NCI-H2196 (cell line): Measurements from ENCODE around the gene ZNF292.
"Not testable (repeated sequence)": the region's sequence is repeated elsewhere in the genome, so short reads cannot be mapped to it uniquely, and the experiment has no call there.

Source experiments
- DNase-seq: peaks from one replicate; lab custom pipeline; 2025; ENCODE audit not compliant: unreplicated experiment; lab: John Stamatoyannopoulos, UW

ZNF292 gene

DNA sequence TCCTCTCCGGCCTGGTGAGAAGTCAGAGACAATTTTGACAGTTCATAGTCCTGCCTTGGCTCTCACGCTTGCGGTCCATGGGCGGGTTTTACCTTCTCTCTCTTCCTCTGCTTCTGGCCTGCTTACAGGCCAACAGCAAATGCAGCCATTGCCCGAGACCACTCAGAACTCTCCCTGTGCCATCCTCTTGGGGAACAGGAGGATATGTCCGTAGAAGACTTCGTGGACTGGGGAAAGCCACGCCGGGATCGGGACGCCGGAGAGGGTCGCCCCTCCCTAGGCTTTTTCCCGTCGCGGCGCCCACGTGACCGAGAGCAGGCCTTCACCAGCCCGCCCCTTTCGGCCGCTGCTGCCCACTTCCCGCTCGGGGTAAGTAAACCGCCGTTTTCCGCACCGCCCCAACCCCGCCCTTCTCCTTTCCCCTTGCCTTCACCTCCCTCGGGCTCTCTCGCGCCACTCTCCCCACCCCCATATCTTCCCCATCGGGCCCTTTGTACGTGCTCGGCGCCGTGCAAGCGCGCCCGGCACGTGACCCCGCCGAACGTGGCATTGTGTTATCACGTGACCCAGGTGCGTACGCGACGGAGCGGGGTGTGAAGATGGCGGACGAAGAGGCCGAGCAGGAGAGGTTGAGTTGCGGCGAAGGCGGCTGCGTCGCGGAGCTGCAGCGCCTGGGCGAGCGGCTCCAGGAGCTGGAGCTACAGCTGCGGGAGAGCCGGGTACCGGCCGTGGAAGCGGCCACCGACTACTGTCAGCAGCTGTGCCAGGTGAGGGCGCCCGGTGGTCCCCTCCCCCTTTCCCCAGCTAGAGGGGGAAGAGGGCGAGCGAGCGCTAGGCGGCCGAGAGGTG lies at the start of gene ZNF292:
ZNF292 (plus strand) TSS at position 573 of the 849 bp plus-strand sequence; CDS start at position 600, 27 bp downstream.
- peak; percentile 98 for DNase-seq

DNA sequence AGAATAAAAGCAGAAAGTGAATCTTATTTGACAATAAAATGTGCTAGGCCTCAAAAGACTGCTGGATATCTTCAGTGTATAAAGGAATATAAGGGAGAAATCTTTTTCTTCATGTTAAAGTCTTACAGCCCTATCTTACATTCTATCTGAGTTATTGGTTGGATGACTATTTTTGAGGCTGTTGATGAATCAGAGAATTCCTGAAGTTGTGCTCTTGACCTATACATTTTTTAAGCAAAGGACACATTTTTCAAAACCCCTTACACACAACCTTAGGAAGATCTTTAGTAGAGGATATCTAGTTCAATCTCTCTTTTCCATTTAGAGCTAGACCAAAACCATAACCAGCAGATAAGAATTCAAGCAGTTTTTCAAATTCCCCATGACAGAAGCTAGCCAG lies 49.5 kb upstream of the ZNF292 start:
- DNase-seq, result no peak

DNA sequence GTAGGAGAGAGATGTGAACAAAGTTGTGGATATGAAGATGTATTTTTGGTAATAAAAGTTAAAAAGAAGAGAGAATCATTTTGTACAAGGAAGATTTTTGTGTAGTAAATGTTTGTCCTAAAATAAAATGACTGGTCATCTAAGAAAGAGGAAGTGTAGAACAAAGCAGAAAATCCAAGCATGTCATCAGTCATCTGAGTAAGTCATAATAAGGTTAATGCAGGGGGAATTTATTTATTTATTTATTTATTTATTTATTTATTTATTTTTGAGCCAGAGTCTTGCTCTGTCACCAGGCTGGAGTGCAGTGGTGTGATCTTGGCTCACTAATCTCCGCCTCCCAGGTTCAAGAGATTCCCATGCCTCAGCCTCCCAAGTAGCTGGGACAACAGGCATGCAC lies 44.7 kb upstream of the ZNF292 start:
- no peak for DNase-seq

DNA sequence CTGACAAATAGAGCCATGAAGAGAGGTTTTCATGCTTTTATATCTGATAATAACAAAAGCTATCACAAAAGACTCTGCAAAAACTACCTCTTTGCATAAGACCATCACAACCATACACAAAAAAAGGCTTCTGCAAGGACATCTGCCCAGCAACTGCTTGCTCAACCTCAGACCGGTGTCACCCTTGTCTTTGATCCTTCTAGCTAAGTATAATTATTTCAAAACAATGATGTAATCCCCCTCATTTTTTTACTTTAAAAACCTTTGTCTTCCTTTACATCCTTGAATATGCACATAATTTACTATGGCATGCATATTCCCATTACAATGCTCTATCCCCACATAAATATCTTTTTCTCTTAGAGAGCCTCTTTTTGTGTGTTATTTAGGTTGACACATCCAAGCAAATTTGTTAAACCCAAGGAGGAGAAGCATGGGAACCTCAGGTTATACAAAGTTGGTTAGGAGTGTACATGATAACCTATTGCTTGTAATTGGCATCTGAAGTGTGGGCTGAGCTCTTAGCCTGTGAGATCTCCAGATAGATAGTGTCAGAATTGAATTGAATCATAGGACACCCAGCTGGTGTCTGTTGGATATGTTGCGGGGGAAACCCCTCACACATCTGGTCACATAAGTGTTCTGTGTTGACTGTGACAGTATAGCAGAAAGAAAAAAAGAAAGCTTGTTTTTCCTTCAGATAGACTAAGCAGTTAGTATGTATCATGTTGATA lies 39.8 kb upstream of the ZNF292 start:
- DNase-seq, result no peak

DNA sequence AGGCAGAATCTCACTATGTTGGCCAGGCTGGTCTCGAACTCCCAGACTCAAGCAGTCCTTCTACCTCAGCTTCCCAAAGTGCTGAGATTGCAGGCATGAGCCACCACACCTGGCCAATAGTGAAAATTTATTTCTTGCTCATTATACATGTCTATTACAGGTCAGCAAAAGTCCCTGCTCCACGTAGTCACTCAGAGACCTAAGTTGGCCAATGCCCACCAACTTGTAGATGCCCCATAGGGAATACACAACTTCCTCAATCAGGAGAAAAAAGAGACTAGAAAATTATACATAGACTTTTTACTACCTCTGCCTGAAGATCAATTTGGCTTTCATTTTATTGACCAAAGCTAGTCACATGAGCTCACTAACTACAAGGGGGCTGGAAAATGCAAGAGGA lies 38.4 kb upstream of the ZNF292 start:
- DNase-seq, result no peak

DNA sequence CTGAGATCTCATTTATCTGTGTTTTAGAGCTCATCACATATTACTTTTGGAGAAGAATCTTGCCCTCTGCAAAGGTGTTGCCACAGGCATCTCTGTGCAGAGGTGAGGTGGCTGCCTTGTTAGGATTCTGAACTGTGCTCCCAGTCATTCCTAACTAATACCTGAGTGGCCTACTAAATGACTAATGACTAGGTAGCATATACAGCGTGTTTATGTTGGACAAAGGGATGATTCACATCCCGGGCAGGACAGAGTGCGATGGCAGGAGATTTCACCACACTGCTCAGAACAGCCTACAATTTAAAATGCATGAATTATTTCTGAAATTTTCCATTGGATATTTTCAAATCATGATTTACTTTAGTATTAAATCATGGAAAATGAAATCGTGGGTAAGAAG lies 37.3 kb upstream of the ZNF292 start:
- DNase-seq, result no peak

DNA sequence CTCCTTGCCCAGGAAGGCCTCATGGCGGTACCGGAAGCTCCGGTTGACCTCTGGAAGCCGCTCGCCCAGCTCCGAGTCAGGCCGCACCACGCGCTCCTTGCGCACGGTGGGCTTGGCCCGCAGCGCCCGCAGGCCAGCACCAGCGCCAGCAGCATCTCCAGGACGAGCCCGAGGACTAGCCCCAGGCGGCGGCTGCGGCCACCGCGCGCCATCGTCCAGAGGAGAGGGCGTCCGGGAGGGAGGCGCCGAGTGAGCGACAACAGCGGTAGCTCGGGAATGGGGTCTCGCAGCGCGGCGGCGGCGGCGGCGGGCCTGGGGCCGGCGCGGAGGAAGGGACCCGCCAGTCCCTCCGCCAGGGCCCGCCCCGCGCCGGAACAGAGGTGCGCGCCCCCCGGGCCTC lies 32.9 kb upstream of the ZNF292 start:
- no peak for DNase-seq

DNA sequence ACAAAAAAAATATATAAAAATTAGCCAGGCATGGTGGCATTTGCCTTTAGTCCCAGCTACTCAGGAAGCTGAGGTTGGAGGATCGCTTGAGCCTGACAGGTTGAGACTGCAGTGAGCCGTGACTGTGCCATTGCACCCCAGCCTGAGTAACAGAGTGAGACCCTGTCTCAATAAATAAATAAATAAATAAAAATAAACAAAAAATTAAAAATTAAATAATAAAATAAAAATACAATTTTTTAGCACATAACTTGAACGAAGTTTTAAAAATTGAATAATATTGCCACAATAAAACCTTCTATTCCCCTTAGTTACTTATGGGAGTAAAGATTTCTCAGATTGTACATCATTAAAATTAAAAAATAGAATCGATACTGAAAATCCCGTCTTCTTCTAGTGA lies 31.3 kb upstream of the ZNF292 start:
- no peak for DNase-seq

DNA sequence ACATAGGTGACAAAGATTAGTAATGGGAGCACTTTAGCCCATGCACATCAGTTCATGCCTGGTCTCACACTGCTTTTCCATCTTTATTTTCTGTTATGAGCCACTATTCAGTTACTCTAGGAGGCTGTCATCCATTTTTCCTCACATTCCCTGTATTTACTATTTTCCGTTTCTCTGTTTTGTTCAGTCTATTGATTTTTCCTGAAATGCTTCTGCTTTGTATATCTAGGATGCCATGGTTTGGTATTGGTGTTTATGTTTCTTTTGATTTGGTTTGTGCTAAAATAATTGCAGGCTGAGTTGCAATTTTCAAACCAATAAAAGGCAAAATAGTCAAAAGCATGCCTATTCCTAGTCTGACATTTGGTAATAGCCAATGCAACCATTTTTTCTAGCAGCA lies 28.9 kb upstream of the ZNF292 start:
- no peak for DNase-seq

DNA sequence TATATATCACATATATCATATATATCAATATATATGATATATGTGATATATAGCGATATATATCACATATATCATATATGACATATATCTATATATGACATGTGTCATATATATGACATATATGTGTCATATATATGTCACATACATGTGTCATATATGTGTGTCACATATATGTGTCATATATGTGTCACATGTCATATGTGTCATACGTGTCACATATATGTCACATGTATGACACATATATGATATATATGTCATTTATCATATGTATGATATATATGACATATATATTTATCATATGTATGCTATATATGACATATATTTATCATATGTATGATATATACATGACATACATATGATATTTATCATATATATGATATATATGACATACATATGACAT lies 27.6 kb upstream of the ZNF292 start:
- no peak for DNase-seq

DNA sequence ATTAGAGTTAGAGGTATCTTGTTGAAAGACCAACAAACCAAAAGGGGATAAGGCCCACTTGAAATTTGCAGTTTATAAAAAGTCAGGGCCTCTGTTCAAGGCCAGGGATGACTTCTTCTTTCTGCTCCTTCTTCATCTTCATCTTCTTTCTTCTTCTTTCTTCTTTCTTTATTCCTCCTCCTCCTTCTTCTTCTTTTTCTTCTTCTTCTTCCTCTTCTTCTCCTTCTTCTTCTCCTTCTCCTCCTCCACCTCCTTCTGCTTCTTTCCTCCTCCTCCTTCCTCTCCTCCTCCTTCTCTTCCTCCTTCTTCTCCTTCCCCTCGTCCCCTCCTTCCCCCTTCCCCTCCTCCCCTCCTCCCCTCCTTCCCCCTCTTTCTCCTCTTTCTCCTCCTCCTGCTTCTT lies 18.4 kb upstream of the ZNF292 start:
- DNase-seq, result no peak

DNA sequence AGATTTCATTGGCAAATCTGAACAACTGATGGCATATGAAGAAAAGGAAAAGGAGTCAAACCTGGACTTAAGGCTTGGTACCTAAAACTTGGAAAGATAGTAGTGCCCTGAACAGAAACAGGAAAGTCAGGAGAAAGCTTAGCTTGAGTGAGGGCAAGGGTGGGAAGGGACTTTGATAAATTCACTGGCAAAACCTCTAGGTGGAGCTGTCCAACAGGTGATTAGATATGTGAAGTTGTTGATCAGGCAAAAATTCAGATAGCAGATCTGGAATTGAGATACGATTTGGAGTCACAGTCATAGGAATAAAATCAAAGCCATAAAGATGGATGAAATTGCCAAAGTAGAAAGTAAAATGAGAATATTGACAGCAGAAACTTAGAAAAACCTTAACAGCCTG lies 16.1 kb upstream of the ZNF292 start:
- peak; percentile 55 for DNase-seq

DNA sequence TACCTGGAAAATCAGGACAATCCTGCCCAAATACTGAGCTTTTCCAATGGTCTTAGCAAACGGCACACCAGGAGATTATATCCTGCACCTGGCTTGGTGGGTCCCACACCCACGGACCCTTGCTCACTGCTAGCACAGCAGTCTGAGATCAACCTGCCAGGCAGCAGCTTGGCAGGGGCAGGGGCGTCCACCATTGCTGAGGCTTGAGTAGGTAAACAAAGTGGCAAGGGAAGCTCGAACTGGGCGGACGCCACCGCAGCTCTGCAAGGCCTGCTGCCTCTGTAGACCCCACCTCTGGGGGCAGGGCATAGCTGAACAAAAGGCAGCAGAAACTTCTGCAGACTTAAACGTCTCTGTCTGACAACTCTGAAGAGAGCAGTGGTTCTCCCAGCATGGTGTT lies 15.4 kb upstream of the ZNF292 start:
- DNase-seq, result not testable (repeated sequence)

DNA sequence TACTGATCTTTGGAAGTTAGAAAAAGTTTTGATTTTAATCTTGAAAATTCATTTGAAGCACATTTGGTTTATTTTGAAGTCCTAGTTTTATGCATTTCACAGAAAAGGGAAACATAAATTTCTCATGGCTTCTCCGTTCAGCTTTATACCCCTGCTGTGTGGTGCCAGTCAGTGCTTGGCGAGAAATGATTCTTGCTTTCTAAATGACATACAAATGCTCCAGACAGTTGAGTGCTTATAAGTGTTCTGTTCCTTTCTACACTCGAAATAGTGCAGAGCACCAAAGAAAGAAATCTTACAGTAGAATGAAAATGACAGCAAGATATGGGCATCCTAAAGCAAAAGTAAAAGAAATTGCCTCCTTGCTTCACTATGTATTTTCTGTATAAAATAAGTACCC lies 9.0 kb upstream of the ZNF292 start:
- no peak for DNase-seq

DNA sequence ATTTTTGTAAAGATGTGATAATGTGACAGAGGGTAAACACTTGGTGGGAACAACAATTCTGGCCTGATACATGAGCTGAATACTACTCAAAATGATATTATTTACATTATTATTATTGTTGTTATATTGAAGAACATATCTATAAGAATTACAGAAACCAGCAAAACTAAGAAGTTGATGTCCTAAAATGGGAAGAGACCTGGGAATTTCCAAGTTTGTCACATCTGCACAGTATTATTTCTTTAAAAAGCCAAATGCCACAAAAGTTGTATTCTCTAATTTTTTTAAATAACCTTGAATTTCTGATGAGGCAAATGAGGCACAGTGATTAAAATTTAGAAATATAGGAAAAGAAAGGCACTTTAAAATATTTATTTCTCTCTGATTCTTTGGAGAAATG lies 5.0 kb upstream of the ZNF292 start:
- no peak for DNase-seq

DNA sequence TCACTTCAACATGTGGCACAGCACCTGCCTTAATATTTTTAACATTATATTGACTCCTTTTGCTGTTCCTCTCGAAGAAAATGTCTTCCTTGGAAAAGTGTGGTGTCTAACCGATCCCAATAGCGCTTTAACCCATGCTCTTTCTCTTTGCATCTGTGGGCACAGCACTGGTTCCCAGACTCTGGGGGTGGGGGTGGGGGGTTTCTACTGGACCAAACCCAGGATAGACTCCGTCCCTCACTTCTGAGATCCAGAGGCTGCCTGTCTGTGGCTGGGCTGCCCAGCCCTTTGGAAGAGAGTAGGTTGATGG lies 3.9 kb upstream of the ZNF292 start:
- no peak for DNase-seq

DNA sequence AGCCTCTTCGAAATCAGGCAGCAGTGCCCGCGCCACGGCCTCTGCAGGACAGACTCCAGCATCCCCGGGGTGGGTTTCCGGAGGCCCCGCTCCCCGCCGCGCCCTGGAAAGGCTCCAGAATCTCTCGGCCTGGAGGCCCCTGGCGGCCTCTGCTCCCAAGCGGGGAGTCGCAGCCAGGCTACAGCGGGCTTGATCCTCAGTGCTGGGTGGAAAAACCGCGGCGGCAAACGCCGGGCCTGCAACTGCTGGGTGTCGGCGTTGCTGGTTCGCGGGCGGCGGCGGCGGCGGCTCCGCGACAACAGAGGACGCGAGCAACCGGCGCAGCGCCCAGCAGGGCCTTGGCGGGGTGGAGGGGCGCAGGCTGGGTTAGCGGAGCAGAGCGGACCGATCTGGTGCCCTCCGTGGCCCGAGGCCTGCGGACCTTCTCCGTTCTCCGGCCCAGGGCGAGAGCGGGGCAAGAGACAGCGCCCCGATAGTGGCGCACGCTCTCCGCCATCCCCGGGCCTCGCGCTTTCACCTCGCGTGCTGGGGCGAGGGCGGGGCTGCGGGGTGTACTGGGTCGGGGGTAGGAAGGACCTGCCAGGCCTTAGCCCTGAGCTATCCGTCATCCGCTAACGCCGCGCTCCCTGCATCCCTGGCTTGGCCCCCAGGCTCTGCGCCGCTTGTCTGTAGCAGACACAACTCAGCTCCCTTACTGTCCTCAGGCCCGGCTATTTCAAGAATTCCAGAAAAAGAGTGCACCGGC lies 3.4 kb upstream of the ZNF292 start:
- DNase-seq, result peak; percentile 58

DNA sequence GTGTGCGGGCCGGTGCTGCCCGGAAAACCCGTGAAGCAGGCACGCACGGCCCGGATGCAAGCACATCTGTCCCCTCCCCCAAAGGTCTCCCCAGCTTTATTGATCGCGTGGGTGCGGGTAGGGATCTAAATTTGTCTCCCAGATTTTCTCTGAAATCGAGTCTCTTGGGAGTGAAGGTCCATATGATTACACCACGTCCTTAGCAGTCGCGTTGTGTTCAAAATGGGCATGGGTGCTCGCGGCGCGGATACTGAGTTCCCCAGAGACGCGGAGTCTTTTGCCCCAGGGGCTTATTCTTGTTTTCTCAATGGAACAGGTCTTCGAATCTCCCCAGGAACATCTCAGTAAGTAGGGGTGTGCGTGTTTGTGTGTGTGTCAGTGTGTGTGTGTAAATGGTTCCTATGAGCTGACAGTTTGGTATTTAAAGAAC lies 2.8 kb upstream of the ZNF292 start:
- DNase-seq, result peak; percentile 29

DNA sequence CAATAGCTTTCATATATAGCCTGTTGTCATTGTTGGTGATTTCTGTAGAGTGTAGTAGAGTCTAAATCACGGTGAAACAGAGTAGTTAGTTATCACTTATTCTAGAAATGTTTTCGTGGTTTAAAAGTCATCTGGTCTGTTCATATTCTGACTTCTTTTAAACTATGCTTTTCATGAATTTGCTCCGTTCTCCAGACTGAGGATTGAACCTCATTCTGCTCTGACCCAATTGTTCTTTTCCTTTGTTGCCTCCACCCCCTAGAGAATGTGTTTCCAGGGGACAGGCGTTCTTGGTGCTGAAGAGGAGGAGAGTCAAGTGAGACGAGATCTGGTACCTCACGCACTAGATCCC lies 748 bp upstream of the ZNF292 start:
- DNase-seq, result no peak

DNA sequence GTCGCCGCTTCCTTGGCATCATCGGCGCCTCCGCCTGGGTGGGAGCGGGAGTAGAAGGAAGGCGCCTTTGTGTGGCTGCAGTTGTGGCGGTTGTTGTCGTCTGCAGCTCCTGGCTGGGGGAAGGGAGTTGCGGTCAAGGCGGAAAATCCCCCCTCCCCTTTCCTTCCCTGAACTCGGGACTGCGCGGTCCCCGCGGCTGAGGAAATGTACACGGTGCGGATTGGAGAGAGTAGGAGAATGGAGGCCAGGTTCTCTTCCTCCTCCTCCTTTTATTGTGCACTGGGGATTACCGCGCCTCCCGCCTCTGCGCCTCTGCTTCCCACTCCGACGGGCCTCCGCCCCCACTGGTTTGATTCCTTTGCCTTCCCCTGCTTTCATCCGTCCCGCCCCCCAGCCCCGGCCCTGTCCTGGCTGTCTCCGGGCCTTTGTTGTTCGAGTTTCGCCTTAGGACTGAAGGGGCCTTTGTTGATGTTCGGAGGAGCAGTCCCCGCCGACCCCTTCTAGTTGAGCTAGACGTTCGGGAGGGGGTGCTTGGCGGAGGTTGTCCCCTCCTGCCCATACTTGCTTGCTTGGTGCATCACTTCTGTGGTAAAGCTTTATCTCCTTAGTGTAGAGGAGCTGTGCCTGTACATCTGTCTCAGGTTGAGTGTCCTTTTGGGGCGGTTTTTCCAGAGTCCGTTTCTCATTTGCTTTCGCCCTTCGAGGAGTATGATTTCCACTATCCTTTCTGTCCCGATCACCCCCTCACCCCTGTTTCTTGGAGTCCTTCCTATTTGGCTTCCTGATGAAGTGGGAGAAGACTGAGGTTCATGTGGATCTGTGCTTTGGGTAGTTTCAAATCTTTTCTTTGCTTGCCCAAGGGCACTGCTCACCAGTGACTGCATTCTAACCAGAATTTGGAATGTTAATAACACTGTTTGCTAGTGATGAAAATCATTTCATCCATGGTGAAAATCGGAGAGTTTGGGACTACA lies 764 bp downstream of the ZNF292 start:
- DNase-seq, result peak; percentile 31

DNA sequence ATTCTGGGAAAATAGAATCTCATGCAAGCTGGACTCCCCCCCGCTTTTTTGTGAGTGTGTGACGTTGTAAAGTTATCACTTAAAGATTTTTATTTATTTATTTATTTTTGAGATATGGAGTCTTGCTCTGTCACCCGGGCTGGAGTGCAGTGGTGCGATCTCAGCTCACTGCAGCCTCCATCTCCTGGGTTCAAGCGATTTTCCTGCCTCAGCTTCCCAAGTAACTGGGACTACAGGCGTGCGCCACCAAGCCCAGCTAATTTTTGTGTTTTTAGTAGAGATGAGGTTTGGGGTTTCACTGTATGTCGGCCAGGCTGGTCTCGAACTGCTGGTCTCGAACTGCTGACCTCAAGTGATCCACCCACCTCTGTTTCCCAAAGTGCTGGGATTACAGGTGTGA lies 2.2 kb downstream of the ZNF292 start:
- not testable (repeated sequence) for DNase-seq
